HG02763 (cell line): ENCODE measurements around the gene TSC2.

Experiments used
- ATAC-seq: cut with Tn5 transposase; IDR thresholded peaks from one replicate; pipeline ENCODE4 v1.9.1; 2021; ENCODE audit warnings: mild to moderate bottlenecking, moderate library complexity; ENCODE audit not compliant: unreplicated experiment

The TSC2 gene

DNA sequence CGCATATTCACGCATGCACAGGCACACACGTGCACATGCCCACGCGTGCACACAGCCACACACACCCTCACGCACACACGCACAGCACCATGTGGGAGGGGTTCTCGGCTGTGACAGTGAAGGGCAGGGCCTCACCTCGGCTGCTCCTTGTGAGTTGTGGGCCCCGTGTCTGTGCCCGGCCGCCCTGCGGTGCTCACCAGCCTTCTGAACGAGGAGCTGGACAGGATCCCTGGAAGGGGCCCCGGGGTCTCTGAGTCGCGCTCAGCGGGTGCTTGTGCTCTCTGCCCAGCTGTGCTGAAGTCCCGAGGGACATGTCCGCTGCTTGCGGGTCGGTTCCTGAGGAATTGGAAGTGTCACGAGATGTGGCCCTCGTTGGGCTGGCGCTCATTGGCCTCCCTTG is 16.1 kb downstream of the TSC2 start:
- ATAC-seq: no peak

DNA sequence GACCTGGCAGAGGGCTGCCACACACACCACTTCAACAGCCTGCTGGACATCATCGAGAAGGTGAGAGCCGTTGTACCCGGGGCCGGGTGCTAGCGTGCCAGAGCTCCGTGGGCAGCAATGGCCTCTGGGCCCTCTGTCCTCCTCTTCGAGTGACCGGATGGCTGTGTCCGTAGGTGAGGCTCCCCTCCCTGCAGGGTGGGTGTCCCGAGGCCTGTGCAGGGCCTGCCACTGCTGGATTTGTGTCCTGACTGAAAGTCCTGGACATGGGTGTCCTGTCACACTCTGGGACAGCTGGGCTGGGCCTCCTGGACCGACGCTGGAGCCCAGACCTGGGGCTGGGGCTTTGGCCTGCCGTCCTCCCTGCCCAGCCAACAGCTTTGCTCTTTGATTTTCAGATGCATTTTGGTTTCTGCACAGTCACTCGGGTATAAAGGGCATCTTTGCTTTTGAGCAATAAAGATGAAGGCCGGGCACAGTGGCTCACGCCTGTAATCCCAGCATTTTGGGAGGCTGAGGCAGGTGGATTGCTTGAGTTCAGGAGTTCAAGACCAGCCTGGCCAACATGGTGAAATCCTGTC is 16.7 kb downstream of the TSC2 start:
- no peak for ATAC-seq

DNA sequence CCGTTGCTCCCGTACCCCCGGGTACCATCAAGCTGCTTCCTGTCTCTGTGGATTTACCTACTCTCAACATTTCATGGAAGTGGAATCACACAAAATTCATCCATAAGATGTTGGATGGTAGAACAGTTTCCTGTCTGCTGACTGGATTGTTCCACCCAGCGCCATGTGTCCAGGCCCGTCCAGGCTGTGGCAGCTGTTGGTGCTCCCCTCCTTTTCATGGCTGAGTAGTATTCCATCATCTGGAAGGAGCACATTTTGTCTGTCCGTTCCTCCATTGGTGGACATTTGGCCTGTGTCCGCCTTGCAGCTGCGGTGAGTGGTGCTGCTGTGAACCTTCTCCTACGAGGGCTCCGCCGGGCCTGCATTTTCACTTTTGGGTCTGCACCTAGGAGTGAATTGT is 18.4 kb downstream of the TSC2 start:
- ATAC-seq: no peak

DNA sequence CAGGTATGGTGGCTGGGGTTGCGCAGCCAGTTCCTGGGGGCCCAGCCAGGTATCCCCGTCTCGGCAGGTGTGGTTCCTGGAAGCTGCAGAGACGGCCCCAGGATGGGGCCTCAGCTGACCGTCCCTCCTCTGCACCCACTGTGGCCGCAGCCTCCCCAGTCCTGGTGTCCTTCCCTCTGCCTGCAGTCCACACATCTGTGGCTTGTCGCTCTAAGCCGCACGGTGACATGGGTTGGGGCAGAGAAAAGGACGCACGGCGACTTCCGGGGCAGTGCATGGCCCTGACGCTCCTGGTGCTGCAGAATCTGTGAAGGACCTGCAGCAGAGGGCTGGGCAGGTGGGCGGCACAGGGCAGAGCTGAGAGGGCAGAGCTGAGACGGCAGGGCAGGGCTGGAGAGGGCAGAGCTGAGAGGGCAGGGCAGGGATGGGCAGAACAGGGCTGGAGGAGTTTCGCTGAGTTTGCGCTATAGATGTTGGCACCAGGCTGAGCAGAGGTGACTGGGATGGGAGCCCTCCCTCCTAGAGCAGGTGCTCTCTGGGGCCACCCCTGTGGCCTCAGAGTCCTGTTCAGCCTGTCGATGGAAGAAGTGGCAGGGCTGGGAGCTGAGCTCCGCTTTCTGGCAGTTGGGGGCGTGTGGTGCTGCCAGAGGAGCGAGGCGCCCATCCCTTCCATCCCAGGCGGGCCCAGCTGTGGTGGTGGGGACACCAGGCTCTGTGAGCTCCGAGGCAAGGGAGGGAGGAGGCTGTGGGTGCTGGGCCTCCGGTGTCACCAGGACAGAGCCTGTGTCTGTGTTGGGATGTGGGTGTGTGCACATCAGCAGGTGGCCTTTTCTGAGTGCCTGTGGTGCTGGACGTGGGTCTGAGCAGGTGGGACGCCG is 23.0 kb downstream of the TSC2 start:
- no peak for ATAC-seq

DNA sequence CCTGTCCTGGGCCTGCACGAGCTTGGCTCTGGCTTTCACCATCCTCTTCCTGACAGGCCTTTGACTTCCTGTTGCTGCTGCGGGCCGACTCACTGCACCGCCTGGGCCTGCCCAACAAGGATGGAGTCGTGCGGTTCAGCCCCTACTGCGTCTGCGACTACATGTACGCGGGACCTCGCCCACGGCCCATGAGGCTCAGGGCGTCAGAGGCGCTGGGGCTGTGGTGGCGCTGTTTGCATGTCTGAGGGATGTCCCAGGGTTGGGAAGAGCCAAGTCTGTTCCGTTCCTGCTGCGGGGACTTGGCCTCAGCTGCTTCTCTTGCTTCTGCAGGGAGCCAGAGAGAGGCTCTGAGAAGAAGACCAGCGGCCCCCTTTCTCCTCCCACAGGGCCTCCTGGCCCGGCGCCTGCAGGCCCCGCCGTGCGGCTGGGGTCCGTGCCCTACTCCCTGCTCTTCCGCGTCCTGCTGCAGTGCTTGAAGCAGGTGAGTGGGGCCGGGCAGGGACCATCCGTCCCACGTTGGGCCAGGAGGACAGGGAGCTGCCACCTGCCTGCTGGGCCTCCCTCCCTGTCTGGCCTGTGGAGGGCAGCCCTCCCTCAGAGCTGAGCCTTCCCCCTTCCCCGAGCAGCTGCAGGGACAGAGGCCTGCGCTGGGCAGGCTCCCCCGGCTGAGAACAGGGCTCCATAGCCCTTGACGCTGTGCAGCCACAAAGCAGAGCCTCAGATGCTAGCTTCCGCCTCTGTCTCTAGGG is 23.8 kb downstream of the TSC2 start:
- no peak for ATAC-seq

DNA sequence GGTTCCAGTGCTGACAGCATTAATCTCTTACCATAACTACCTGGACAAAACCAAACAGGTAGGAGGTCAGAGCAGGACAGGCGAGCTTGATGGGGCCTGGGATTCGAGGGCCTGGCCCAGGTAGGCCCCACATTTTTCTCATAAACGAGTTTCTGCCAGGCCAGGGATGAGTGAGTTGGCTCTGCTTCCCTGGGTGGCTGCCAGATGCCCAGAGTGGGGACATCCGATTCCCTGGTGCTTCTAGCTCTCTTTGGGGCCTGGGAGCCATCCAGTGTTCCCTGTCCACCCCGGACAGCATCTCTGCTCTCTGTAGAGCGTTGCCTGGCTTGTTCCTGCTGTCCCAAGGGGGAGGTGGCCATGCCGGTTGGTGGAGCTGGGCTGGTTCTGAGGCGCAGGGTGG is 25.1 kb downstream of the TSC2 start:
- ATAC-seq: no peak

DNA sequence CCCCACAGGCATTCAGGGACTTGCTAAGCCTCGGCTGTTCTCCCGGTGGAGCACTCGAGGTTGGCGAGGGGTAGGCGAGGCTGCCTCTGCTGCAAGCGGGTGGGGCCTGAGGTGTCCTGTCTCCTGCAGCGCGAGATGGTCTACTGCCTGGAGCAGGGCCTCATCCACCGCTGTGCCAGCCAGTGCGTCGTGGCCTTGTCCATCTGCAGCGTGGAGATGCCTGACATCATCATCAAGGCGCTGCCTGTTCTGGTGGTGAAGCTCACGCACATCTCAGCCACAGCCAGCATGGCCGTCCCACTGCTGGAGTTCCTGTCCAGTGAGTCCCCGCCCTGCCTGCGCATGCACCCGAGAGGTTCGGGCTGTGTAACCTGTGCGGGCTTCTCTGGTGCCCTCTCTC is 26.3 kb downstream of the TSC2 start:
- ATAC-seq: no peak

DNA sequence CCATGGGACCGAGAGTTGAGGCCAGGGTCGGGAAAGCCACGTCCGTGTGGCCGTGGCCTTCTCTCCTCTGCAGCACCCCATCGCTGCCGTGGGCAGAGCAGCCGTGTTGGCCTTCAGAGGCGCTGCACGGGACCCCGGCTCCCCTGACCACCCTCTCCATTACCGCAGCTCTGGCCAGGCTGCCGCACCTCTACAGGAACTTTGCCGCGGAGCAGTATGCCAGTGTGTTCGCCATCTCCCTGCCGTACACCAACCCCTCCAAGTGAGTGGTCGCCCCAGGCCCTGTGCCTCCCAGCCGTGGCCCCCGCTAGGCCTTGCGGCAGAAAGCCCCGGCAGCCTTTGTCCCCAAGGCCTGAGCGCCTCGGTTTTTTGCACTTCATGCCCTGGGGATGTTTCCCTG is 27.8 kb downstream of the TSC2 start:
- ATAC-seq: no peak

DNA sequence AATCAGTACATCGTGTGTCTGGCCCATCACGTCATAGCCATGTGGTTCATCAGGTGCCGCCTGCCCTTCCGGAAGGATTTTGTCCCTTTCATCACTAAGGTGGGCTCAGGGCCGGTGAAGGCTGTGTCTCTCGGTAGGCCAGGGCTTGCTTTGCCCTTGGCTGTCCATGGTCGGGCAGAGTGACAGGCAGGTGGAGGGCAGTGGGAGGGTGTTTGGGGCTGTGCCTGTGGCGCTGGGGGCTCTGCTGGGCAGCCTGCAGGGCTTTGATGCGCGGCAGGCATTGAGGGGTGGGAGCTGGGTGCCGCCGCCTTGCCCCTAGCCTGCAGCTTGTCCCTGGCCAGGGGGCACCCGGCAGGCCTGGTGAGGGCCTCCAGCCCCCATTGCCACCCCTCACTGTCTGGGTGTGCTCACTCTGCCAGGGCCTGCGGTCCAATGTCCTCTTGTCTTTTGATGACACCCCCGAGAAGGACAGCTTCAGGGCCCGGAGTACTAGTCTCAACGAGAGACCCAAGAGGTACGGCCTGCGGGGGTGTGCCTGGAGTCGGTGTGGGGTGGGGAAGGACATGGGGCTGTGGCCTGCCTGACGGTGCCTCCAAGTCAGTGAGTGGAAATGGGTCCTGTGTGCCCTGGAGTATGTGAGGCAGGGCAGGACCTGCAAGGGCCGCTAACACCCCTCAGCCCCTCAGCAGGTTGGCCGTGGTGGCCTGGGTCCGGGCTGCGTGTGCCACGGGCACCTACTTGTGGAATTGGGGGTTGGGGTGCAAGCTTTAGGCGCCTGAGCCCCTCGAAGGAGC is 28.5 kb downstream of the TSC2 start:
- ATAC-seq: no peak

DNA sequence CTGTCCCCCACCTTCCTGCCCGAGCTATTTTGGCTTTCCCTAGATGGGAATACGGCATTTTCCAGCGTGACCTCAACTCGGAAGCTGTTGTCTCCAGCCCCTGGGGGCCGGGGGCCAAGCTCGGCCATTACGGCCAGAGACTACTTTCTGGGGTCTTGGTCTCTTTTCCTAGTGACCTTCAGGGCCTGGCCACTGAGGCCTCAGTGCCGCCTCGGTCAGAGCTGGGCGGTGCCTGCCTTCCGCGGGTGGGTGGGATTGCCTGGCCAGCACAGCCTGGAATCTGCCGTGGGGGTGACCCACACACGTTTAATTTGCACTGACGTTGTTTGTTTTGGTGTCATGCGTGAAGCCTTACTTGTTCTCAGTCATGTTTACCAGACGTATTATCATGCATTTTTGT is 29.2 kb downstream of the TSC2 start:
- ATAC-seq: no peak

DNA sequence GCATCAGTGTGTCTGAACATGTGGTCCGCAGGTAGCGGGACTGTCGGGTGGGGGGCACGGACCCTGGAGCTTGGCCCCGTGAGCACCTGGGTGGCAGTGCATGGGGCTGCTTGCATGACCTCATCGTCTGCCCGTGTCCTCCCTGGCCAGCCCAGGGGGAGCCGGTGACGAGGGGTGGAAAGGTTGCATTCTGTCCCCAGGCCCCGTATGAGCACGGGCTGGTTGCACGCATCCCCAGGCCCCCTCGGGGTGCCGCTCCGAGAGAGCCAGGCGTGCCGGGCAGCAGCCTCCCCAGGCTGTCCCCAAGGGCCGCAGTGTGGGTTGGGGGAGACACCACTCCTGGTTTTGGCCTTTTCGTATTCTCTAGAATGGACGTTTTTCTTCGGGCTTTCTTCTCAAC is 29.9 kb downstream of the TSC2 start:
- no peak for ATAC-seq

DNA sequence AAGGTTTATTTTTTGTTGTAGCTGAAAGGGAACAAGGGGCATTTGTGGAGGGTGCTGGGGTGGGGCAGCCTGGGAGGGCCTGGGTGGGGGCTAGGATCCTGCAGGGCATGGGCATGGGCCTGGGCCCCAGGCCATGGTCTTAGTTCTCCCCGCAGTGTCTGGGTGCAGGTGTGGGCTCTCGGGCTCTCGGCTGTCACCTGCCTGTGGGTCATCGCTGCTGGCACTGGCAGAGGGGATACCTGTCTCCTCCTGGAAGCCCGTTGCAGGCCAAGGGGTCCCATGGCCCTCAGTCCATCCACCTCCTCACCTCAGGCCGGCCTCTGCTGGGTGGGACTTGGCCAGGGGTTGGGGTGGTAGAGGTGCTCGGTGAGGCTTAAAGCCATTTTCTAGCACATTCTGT is 30.3 kb downstream of the TSC2 start:
- no peak for ATAC-seq

DNA sequence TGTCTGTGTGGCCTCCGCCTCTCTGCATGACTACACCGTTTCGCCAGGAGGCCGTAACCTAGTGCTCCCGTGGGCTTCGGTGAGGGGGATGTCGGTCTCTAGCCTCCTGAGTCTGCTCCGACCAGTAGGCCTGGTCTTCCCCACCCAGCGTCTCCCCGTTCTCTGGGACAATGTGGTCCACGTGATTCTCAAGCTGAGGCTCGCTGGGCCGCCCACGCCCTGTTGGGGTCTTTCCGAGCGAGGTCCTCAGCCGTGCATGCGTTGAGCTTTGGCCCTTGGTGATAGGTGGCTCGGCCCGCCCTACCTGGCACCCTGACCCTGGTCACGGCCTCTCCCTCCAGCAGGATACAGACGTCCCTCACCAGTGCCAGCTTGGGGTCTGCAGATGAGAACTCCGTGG is 30.9 kb downstream of the TSC2 start:
- ATAC-seq: no peak

DNA sequence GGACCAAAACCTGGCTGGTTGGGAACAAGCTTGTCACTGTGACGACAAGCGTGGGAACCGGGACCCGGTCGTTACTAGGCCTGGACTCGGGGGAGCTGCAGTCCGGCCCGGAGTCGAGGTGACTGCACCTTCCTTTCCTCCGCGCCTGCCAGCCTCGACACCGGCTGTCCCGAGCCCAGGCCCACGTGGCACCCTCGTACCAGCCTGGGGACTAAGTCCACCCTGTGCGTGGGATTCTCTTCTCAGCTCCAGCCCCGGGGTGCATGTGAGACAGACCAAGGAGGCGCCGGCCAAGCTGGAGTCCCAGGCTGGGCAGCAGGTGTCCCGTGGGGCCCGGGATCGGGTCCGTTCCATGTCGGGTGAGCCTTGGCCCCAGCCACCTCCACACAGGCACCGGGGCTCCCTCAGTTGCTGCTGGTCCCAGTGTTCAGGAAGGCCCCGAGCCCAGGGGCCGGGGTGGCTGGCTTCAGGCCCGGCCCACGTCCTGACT is 31.6 kb downstream of the TSC2 start:
- ATAC-seq: no peak

DNA sequence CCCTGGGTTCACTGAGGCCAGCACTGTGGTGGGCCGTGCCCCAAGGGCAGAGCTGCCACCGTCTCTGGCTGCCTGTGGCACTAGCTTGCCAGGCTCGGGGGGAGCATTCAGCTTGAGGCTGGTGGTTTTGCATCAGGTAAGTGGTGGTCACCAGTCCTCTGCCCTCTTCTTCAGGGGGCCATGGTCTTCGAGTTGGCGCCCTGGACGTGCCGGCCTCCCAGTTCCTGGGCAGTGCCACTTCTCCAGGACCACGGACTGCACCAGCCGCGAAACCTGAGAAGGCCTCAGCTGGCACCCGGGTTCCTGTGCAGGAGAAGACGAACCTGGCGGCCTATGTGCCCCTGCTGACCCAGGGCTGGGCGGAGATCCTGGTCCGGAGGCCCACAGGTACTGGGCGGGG is 32.2 kb downstream of the TSC2 start:
- no peak for ATAC-seq

DNA sequence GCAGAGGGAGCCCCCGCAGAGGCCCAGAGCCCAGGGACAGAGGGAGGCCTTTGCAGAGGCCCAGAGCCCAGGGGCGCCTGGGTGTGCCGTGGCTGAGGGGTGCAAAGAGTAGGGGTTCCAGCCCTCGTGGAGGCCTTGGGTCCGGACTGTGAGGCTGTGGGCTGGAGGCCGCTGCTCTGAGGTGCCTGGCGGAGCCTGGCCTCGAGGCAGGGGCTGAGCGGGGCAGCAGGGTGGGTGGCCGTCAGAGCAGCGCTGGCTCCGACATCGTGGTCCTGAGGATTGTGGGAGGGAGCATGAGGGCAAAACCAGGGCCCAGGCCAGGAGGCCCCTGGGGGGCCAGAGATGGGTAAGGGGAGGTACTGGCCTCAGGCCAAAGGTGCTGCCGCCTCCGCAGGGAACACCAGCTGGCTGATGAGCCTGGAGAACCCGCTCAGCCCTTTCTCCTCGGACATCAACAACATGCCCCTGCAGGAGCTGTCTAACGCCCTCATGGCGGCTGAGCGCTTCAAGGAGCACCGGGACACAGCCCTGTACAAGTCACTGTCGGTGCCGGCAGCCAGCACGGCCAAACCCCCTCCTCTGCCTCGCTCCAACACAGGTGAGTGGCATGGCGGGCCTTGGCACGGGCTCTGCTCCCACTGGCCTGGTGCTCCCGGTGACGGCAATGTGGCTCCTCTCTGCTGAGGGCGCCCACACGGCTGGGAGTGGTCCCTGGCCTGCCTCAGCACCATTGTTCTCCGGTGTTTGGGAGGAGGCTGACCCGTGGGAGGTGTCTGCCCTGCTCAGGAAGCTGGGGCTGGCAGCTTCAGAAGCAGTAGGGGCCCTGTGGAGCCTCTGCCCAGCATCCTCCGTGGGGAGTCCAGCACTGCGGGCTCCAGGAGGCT is 33.7 kb downstream of the TSC2 start:
- no peak for ATAC-seq

DNA sequence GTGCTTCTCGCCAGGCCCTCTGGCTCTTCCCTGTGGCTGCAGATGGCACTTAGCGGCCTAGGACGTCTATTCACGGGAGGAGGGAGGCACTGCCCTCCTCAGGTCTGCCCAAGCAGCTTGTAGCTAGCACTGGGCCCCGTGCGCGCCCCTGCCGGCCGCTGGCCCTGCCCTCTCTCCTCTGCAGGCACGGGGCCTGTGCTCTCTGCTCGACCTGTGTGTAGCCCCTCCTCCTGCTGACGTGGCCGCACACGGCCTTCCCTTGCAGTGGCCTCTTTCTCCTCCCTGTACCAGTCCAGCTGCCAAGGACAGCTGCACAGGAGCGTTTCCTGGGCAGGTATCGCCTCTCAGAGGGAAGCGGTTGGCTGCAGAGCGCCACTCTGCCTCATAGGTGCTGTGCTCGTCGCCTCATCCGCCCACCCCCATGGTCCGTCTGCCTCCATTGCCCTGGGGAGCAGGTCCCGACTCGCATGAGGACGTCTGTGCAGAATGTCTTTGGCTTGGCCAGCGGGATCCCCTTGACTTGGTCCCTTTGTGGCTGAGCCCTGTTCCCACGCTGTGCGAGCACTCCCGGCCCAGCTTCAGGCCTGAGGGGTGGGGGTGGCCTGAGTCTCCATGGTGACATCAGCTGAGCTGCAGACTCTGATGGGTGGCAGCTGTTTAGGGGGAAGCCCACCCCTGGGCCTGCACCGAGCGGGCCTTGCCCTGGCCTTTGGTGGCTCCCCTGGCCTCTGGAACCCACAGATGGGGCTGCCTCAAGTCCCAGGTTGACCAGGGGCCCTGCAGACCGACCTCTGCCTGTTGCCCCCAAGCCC is 34.6 kb downstream of the TSC2 start:
- ATAC-seq: no peak

DNA sequence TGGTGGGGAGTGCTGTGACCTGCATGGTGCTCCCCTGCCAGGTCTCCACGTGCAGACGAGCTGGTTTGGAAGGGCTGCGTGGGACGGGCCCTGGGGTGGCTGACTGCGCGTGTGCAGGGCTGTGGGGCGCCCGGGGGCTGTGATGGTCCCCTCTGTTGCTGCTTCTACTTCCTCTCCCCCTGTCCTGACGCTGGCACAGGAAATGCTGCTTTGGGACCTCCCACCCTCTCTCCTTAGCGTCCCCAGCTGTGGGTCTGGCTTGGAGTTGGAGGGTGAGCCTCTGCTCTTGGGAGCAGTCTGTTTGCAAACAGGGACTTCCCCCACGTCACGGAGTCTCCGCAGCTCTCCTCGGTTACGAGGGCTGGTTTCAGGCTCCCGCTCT is 35.2 kb downstream of the TSC2 start:
- ATAC-seq: no peak

DNA sequence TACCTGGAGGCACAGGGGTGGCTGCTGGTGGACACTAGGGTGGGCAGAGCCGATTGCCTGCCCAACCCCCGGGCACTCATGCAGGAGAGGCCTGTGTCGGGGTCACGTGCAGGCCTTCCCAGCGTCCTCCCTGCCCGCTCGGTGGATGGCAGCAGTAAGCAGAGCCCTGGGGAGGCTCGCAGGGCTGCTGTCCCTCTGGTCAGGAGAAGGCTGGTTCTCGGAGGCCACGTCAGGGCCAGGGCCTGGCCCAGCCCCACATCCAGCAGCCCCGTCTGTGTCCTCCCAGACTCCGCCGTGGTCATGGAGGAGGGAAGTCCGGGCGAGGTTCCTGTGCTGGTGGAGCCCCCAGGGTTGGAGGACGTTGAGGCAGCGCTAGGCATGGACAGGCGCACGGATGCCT is 35.6 kb downstream of the TSC2 start:
- no peak for ATAC-seq
